WTC11 (cell line): ENCODE results near the gene TCTN1. TPM values are rescaled to one million over a fixed set of nuclear protein-coding genes. Genes with fewer than 3 reads are reported as not detected.
A peak's percentile ranks its signal among the peaks of the same experiment; 100 is the strongest.

Experiments used
- ATAC-seq: fragments of 200-7000 bp; cut with Tn5 transposase; 2 replicates; pipeline ENCODE4 v1.10.0; 2021; ENCODE audit warnings: mild to moderate bottlenecking, moderate library complexity
- CTCF ChIA-PET: fragments of 300-600 bp; sonication (Branson Sonifier 250); formaldehyde crosslinking; loops from one replicate; lab custom pipeline; 2021; ENCODE audit warnings: antibody characterized with exemption; lab: Charles Lee
- POLR2A ChIA-PET: fragments of 350-600 bp; sonication (Branson Sonifier 250); formaldehyde crosslinking; loops from one replicate; lab custom pipeline; 2021; ENCODE audit warnings: antibody characterized with exemption; lab: Charles Lee
- DNase-seq: peaks from one replicate; pipeline ENCODE4 v3.0.0; 2021; ENCODE audit warnings: low spot score
- H3K27ac Mint-ChIP-seq: 2 replicates; pipeline ENCODE4 v1.8.0; 2021; ENCODE audit warnings: mixed read lengths
- H3K27me3 Mint-ChIP-seq: 2 replicates; pipeline ENCODE4 v1.8.0; 2021; ENCODE audit warnings: low read depth, mild to moderate bottlenecking, moderate library complexity, mixed read lengths
- H3K36me3 Mint-ChIP-seq: 2 replicates; pipeline ENCODE4 v1.8.0; 2021; ENCODE audit warnings: mixed read lengths
- H3K4me1 Mint-ChIP-seq: 2 replicates; pipeline ENCODE4 v1.8.0; 2022; ENCODE audit warnings: mixed read lengths
- H3K4me3 Mint-ChIP-seq: 2 replicates; pipeline ENCODE4 v1.8.0; 2021; ENCODE audit warnings: mild to moderate bottlenecking, moderate library complexity, mixed read lengths
- H3K9me3 Mint-ChIP-seq: 2 replicates; pipeline ENCODE4 v1.8.0; 2021; ENCODE audit warnings: mixed read lengths
- AR ChIP-seq: fragments of 250-450 bp; sonication (Bioruptor Pico); IDR thresholded peaks from 2 replicates; pipeline ENCODE4 v1.9.0; 2021; ENCODE audit warnings: mild to moderate bottlenecking
- CREB1 ChIP-seq: sonication (generic); formaldehyde crosslinking; IDR thresholded peaks from 2 replicates; pipeline ENCODE4 v1.8.0; 2023; ENCODE audit warnings: mild to moderate bottlenecking, missing genetic modification reagents
- FOXJ3 ChIP-seq: sonication (generic); formaldehyde crosslinking; IDR thresholded peaks from 2 replicates; pipeline ENCODE4 v1.9.0; 2021; ENCODE audit warnings: missing genetic modification reagents, mild to moderate bottlenecking, borderline replicate concordance
- GRHL2 ChIP-seq: fragments of 250-450 bp; sonication (Bioruptor Pico); IDR thresholded peaks from 2 replicates; pipeline ENCODE4 v1.8.0; 2022; ENCODE audit warnings: mild to moderate bottlenecking, moderate library complexity; ENCODE audit not compliant: insufficient replicate concordance, severe bottlenecking
- GTF2I ChIP-seq: fragments of 250-450 bp; sonication (Bioruptor Pico); conservative IDR thresholded peaks from 2 replicates; pipeline ENCODE4 v1.4.0; 2021; ENCODE audit warnings: mild to moderate bottlenecking
- MXD4 ChIP-seq: fragments of 250-450 bp; sonication (Bioruptor Pico); IDR thresholded peaks from 2 replicates; pipeline ENCODE4 v1.8.0; 2021; ENCODE audit warnings: mild to moderate bottlenecking, moderate library complexity, borderline replicate concordance
- OVOL2 ChIP-seq: fragments of 250-450 bp; sonication (Bioruptor Pico); IDR thresholded peaks from 2 replicates; pipeline ENCODE4 v1.9.0; 2021; ENCODE audit warnings: mild to moderate bottlenecking, borderline replicate concordance
- PRRX2 ChIP-seq: fragments of 250-450 bp; sonication (Bioruptor Pico); IDR thresholded peaks from 2 replicates; pipeline ENCODE4 v1.8.0; 2021; ENCODE audit warnings: mild to moderate bottlenecking
- RELA ChIP-seq: sonication (generic); formaldehyde crosslinking; IDR thresholded peaks from 2 replicates; pipeline ENCODE4 v1.8.1; 2022; ENCODE audit warnings: missing genetic modification reagents, mild to moderate bottlenecking, borderline replicate concordance
- SMAD3 ChIP-seq: sonication (generic); formaldehyde crosslinking; IDR thresholded peaks from 2 replicates; pipeline ENCODE4 v1.8.0; 2022; ENCODE audit warnings: missing genetic modification reagents, mild to moderate bottlenecking, borderline replicate concordance
- TEAD4 ChIP-seq: sonication (generic); formaldehyde crosslinking; IDR thresholded peaks from 2 replicates; pipeline ENCODE4 v1.8.0; 2022; ENCODE audit warnings: mild to moderate bottlenecking, missing genetic modification reagents
- ZBTB21 ChIP-seq: sonication (generic); formaldehyde crosslinking; IDR thresholded peaks from 2 replicates; pipeline ENCODE4 v1.8.1; 2023; ENCODE audit warnings: mild to moderate bottlenecking, missing genetic modification reagents, borderline replicate concordance
- ZNF281 ChIP-seq: sonication (generic); formaldehyde crosslinking; IDR thresholded peaks from 2 replicates; pipeline ENCODE4 v1.8.0; 2023; ENCODE audit warnings: mild to moderate bottlenecking, missing genetic modification reagents
- ZNF317 ChIP-seq: sonication (generic); formaldehyde crosslinking; IDR thresholded peaks from 2 replicates; pipeline ENCODE4 v1.8.1; 2023; ENCODE audit warnings: low read depth, mild to moderate bottlenecking, moderate library complexity, missing genetic modification reagents, borderline replicate concordance
- ZNF416 ChIP-seq: fragments of 250-450 bp; sonication (Bioruptor Pico); IDR thresholded peaks from 2 replicates; pipeline ENCODE4 v1.9.0; 2021; ENCODE audit warnings: mild to moderate bottlenecking, inconsistent platforms
- total RNA-seq: library from RNA; stranded (reverse); gene quantifications from 3 replicates; pipeline ENCODE4 v1.2.3, GENCODE V29; 2021

TCTN1 gene
- total RNA-seq, 1 experiment from 2014 or later = 10.3 TPM

GRCh38 chr12:110686294-110686903, 72.5 kb downstream of the TCTN1 start:
- DNase-seq (no peak), ATAC-seq (no peak)
- ChIA-PET CTCF (no interaction called here), POLR2A (no interaction called here)
- peaks cover 20% of the 10 kb centered on the region for H3K4me1 Mint-ChIP-seq
- peaks cover 32% of the 10 kb centered on the region for H3K27me3 Mint-ChIP-seq
- no peak overlapping the region for H3K4me3 Mint-ChIP-seq
- H3K36me3 Mint-ChIP-seq = peaks cover 8% of the 10 kb centered on the region; the same call in 1 of the 2 replicates
- H3K9me3 Mint-ChIP-seq = peaks cover 10% of the 10 kb centered on the region; the same call in 1 of the 2 replicates
- H3K27ac Mint-ChIP-seq = no peak overlapping the region
- no peak for TF ChIP-seq OVOL2
- no peak for TF ChIP-seq ZBTB21 (CRISPR knock-in tag)
- no peak for TF ChIP-seq FOXJ3 (CRISPR knock-in tag)
- TF ChIP-seq GTF2I (CRISPR knock-in tag) = peak; percentile 67; the same call in 1 of the 2 replicates
- no peak for TF ChIP-seq ZNF281 (CRISPR knock-in tag)

- no peak overlapping the region for H3K27ac Mint-ChIP-seq
- no peak for ATAC-seq
- POLR2A ChIA-PET = no interaction called here
- H3K27me3 Mint-ChIP-seq = peaks cover 32% of the 10 kb centered on the region
- no peak for TF ChIP-seq RELA (CRISPR knock-in tag)
- TF ChIP-seq ZNF416 (CRISPR knock-in tag) = no peak
- TF ChIP-seq MXD4 (CRISPR knock-in tag) = no peak
- no peak for TF ChIP-seq TEAD4 (CRISPR knock-in tag)
- TF ChIP-seq GRHL2 (CRISPR knock-in tag) = no peak
- TF ChIP-seq AR (CRISPR knock-in tag) = no peak
- TF ChIP-seq CREB1 = no peak
- no peak for TF ChIP-seq ZNF317
- TF ChIP-seq SMAD3 (CRISPR knock-in tag) = no peak
- TF ChIP-seq PRRX2 (CRISPR knock-in tag) = no peak
- TF ChIP-seq, all 79 proteins: peak for 0
- CTCF ChIA-PET = no interaction called here
- H3K4me3 Mint-ChIP-seq = peak overlapping the region; percentile 77
- peaks cover 20% of the 10 kb centered on the region for H3K4me1 Mint-ChIP-seq
- DNase-seq = no peak
- peaks cover 10% of the 10 kb centered on the region; the same call in 1 of the 2 replicates for H3K9me3 Mint-ChIP-seq
- peaks cover 8% of the 10 kb centered on the region; the same call in 1 of the 2 replicates for H3K36me3 Mint-ChIP-seq
These were observed 73.7 kb downstream of the TCTN1 start for GRCh38 chr12:110687396-110688169.
